GM12865 (cell line): Measurements from ENCODE around the gene SDR39U1.
A peak's percentile ranks its signal among the peaks of the same experiment; 100 is the strongest.

ENCODE experiments used
- DNase-seq: peaks from one replicate; pipeline ENCODE4 v3.0.0; 2010; ENCODE audit warnings: low read depth
- H3K4me3 ChIP-seq: 2 replicates; pipeline ENCODE4 v1.5.1; 2011; ENCODE audit warnings: mild to moderate bottlenecking, low read depth, low read length, control low read depth
- TF ChIP-seq, protein P1 (sequence below): IDR thresholded peaks from 2 replicates; pipeline ENCODE4 v1.5.1; 2011; ENCODE audit warnings: low read length, control low read depth, low read depth, inconsistent platforms; ENCODE audit not compliant: insufficient read depth; ENCODE audit errors: missing control alignments

SDR39U1 gene

DNA sequence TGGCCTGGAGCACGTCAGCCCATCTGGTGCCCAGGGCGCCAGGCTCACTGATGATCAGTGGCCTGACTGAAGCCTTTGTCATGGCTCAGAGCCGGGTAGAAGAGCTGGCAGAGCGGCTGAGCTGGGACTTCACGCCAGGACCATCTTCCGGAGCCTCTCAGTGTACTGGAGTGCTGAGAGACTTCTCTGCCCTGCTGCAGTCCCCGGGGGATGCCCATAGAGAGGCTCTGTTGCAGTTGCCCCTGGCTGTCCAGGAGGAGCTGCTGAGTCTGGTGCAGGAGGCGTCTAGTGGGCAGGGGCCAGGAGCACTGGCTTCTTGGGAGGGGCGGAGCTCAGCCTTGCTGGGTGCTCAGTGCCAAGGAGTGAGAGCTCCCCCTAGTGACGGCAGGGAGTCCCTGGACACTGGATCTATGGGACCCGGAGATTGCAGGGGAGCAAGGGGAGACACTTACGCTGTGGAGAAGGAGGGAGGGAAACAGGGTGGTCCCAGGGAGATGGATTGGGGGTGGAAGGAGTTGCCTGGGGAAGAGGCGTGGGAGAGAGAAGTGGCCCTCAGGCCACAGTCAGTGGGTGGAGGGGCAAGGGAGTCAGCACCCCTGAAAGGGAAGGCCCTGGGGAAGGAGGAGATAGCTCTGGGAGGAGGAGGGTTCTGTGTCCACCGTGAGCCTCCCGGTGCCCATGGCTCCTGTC, 10.9 kb downstream of the SDR39U1 start:
- TF ChIP-seq, protein P1, sequence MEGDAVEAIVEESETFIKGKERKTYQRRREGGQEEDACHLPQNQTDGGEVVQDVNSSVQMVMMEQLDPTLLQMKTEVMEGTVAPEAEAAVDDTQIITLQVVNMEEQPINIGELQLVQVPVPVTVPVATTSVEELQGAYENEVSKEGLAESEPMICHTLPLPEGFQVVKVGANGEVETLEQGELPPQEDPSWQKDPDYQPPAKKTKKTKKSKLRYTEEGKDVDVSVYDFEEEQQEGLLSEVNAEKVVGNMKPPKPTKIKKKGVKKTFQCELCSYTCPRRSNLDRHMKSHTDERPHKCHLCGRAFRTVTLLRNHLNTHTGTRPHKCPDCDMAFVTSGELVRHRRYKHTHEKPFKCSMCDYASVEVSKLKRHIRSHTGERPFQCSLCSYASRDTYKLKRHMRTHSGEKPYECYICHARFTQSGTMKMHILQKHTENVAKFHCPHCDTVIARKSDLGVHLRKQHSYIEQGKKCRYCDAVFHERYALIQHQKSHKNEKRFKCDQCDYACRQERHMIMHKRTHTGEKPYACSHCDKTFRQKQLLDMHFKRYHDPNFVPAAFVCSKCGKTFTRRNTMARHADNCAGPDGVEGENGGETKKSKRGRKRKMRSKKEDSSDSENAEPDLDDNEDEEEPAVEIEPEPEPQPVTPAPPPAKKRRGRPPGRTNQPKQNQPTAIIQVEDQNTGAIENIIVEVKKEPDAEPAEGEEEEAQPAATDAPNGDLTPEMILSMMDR, result peak; percentile 99
- peak overlapping the region; percentile 66 for H3K4me3 ChIP-seq
- DNase-seq, result peak; percentile 96

DNA sequence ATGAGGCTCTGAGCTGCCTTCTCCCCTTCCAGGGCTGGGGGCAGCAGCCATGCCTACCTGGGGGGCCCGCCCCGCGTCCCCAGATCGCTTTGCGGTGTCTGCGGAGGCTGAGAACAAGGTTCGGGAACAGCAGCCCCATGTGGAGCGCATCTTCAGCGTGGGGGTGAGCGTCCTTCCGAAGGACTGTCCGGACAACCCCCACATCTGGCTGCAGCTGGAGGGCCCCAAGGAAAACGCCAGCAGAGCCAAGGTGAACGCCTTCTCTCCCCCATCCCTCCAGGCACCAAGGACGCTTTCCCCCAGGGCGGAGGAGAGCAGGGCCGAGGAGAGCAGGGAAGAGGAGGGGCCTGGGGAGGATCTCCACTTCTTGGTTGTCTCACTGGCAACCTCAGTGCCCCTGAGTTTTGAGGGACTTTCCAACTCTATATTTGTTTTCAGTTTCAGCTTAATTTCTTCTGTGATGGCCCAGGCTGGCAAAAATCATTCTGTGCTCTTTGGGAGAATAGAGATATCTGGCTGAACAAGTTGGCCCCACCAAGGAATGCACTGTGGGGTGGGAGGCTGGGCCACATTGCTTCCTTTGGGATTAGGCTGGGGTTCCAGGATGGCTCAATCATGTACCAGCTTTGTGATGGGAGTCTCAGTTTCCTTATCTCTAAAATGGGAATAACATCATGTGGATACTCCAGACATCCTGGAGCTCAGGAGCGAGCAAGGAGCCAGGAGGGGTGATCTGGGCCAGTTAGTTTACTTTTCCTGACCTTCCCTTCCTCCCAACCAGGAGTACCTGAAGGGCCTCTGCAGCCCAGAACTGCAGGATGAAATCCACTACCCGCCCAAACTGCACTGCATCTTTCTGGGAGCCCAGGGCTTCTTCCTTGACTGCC, 11.7 kb downstream of the SDR39U1 start:
- H3K4me3 ChIP-seq, result peak overlapping the region; percentile 66
- DNase-seq, result peak; percentile 85
- TF ChIP-seq, protein P1, result no peak

DNA sequence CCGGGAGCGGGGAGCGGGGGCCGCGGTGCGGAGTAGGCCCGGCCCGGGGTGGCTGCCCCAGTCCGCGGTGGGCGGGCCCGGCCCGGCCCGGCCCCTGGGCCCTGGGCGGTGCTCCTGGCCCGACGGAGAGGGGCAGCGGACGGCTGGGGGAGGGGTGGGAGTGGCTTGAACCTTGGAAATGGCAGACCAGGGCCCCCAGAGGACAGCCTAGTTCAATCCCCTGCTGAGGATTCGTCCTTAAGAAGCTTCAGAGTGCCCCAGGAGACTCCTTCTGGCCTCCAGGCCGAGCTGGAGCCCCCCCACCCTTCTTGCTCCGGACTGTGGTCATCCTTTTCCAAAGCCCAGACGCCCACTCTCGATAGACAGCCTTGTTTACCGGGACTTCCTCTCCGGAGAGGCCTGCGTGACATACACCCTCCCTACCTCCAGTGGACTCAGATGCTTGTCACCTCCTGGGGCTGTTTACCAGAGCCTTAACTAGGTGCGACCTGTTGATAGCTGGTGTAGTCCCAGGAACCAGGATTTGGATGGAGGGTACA, 12.4 kb downstream of the SDR39U1 start:
- peak; percentile 78 for DNase-seq
- TF ChIP-seq, protein P1, result no peak
- peak overlapping the region; percentile 66 for H3K4me3 ChIP-seq

DNA sequence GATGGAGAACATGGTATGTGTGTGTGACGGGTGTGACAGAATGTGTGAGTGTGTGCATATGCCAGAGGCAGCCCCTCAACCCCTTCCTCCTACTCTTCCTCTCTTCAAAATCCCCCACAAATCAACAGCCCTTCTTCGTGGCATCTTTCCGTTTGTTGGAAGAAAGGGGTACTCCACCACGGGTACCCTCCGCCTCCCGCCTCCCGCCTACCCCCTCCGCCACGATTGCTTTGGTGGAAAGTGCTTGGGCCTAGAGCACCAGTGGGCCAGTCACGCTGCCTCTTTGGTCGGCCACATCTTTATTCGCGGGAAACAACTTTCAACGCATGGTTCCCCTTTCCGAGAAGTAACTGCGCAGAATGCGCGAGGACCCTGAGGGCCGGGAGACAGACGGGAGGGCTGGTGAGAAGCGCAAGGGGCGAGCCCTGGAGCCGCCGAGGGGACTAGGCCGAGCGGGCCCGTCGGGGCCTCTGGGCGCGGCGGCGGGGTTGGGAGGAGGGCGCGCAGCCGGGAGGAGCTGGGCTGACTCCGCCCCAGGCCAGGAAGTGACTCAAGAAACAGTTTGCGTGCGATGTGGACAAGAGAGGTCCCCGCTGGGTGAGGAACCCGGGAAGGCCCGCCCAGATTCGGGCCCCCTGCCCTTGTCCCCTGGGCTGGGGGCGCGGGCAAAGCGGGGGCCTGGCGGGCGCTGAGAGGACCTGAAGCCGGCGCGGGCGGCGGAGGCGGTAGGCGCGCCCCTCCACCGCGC, 13.0 kb downstream of the SDR39U1 start, which contains the start of the genes CBLN3 and KHNYN:
CBLN3 (minus strand) TSS at position 274 of the 748 bp plus-strand sequence. CDS start 614 bp downstream, outside the sequence.
KHNYN (plus strand) TSS at position 560 of the 748 bp plus-strand sequence. CDS start 777 bp downstream, outside the sequence.
- TF ChIP-seq, protein P1, result no peak
- DNase-seq, result peak; percentile 93
- peak within 1 kb of the TSS; percentile 66 for H3K4me3 ChIP-seq

DNA sequence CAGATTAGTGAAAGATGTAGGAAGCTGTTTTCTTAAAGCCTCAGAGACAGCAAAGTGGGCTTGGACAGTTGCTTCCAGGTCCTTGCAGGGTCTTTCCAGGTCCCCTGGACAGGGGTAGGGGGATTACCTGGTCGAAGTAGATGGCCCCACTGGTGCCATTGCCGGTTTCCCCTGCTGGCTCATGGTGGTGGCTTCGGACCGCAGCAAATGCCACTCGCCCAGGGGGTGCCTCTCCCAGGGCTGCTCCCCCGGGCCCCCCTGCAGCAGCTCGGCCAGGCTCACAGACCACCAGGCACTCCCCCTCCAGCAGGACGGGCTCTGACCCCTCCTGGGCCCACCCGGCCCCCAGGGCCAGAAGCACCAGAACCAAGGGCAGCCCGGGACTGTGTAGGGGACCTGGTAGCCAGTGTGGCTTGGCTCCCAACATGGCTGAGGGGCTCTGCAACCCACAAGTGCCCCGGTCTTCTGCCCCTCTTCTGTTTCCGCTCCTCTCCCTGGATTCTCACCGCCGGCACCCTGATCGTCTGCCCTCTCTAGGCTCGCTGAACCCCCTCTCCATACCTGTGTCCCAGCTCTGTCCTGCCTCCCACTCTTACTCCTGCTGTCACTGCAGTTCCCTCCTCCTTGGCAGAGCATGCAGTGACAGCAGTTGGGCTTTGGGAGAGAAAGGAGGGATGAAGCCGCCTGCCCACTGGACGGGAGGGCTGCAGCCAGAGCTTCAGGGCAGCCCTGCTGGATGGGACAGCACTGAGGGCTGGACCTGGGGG, 13.8 kb downstream of the SDR39U1 start:
- H3K4me3 ChIP-seq, result peak overlapping the region; percentile 66
- no peak for DNase-seq
- TF ChIP-seq, protein P1, result no peak
